ENCODE results near the gene FAM168A.

Gene FAM168A

GRCh38 chr11:73372375-73372993 is 225.4 kb downstream of the FAM168A start:
- Histone ChIP-seq H3K4me1 (ENCODE audit: low read length) (peaks cover 31% of the 10 kb centered on the region), H3K36me3 (replicated peaks; ENCODE audit: insufficient read depth, low read length) (no peaks in the 10 kb centered on the region), H3K9me2 (replicated peaks; ENCODE audit: insufficient read depth, low read length) (no peaks in the 10 kb centered on the region), H3K4me2 (ENCODE audit: low read depth, low read length) (peak overlapping the region; percentile 83), H3K4me3 (ENCODE audit: low read length) (peak overlapping the region; percentile 24), H3F3A (ENCODE audit: insufficient read depth, low read length) (peaks cover 9% of the 10 kb centered on the region; the same call in 1 of the 2 replicates), H3K9me3 (replicated peaks; ENCODE audit: insufficient read depth, low read length) (no peaks in the 10 kb centered on the region), H4K20me1 (ENCODE audit: insufficient read depth, low read length) (no peaks in the 10 kb centered on the region), H3K27me3 (replicated peaks; ENCODE audit: insufficient read depth, low read length) (no peaks in the 10 kb centered on the region), H3K27ac (ENCODE audit: low read length) (peak overlapping the region; percentile 64), H2AFZ (ENCODE audit: low read length) (peak overlapping the region; percentile 65), H3K9ac (ENCODE audit: low read length) (peak overlapping the region; percentile 51), H3K79me2 (ENCODE audit: low read length) (peaks cover 11% of the 10 kb centered on the region)
- DNase-seq, result peak; percentile 87
- no peak for TF ChIP-seq EZH2 (optimal IDR thresholded peaks at IDR 0.05; ENCODE audit: low read depth, low read length)
- TF ChIP-seq CTCF (IDR thresholded peaks at IDR 0.05; ENCODE audit: low read length), result peak; percentile 74

- Histone ChIP-seq H3K27ac (ENCODE audit: low read length) (no peak overlapping the region), H3K4me2 (ENCODE audit: low read depth, low read length) (no peak overlapping the region), H3K9me3 (replicated peaks; ENCODE audit: insufficient read depth, low read length) (no peaks in the 10 kb centered on the region), H3K79me2 (ENCODE audit: low read length) (no peaks in the 10 kb centered on the region), H3K9ac (ENCODE audit: low read length) (no peak overlapping the region), H3K9me2 (replicated peaks; ENCODE audit: insufficient read depth, low read length) (no peaks in the 10 kb centered on the region), H3K4me3 (ENCODE audit: low read length) (no peak overlapping the region), H3K27me3 (replicated peaks; ENCODE audit: insufficient read depth, low read length) (no peaks in the 10 kb centered on the region), H2AFZ (ENCODE audit: low read length) (no peak overlapping the region), H3K4me1 (ENCODE audit: low read length) (peaks cover 54% of the 10 kb centered on the region), H3K36me3 (replicated peaks; ENCODE audit: insufficient read depth, low read length) (no peaks in the 10 kb centered on the region), H4K20me1 (ENCODE audit: insufficient read depth, low read length) (no peaks in the 10 kb centered on the region), H3F3A (ENCODE audit: insufficient read depth, low read length) (peaks cover 12% of the 10 kb centered on the region; the same call in 1 of the 2 replicates)
- TF ChIP-seq EZH2phosphoT487 (IDR thresholded peaks at IDR 0.05; ENCODE audit: low read length), result no peak
- TF ChIP-seq EZH2 (optimal IDR thresholded peaks at IDR 0.05; ENCODE audit: low read depth, low read length), result no peak
- no peak for TF ChIP-seq CTCF (IDR thresholded peaks at IDR 0.05; ENCODE audit: low read length)
- no peak for DNase-seq
These were observed 230.4 kb downstream of the FAM168A start for GRCh38 chr11:73367482-73368024.

GRCh38 chr11:73366953-73367352 is 231.0 kb downstream of the FAM168A start:
- peaks cover 48% of the 10 kb centered on the region for H3K4me1 ChIP-seq (ENCODE audit: low read length)
- H3K79me2 ChIP-seq (ENCODE audit: low read length), result no peaks in the 10 kb centered on the region
- no peaks in the 10 kb centered on the region for H4K20me1 ChIP-seq (ENCODE audit: insufficient read depth, low read length)
- no peak overlapping the region for H2AFZ ChIP-seq (ENCODE audit: low read length)
- no peaks in the 10 kb centered on the region for H3K9me3 ChIP-seq (replicated peaks; ENCODE audit: insufficient read depth, low read length)
- peaks cover 7% of the 10 kb centered on the region; the same call in 1 of the 2 replicates for H3F3A ChIP-seq (ENCODE audit: insufficient read depth, low read length)
- TF ChIP-seq CTCF (IDR thresholded peaks at IDR 0.05; ENCODE audit: low read length) (no peak), EZH2phosphoT487 (IDR thresholded peaks at IDR 0.05; ENCODE audit: low read length) (no peak), EZH2 (optimal IDR thresholded peaks at IDR 0.05; ENCODE audit: low read depth, low read length) (no peak)
- no peaks in the 10 kb centered on the region for H3K9me2 ChIP-seq (replicated peaks; ENCODE audit: insufficient read depth, low read length)
- no peak overlapping the region for H3K4me3 ChIP-seq (ENCODE audit: low read length)
- DNase-seq, result no peak
- H3K4me2 ChIP-seq (ENCODE audit: low read depth, low read length), result no peak overlapping the region
- no peaks in the 10 kb centered on the region for H3K36me3 ChIP-seq (replicated peaks; ENCODE audit: insufficient read depth, low read length)
- H3K27me3 ChIP-seq (replicated peaks; ENCODE audit: insufficient read depth, low read length), result no peaks in the 10 kb centered on the region
- no peak overlapping the region for H3K9ac ChIP-seq (ENCODE audit: low read length)
- no peak overlapping the region for H3K27ac ChIP-seq (ENCODE audit: low read length)
